Omental fat pad (tissue), 4 donors: ENCODE results near the gene TP63. TPM values are rescaled to one million over a fixed set of nuclear protein-coding genes. Genes with fewer than 3 reads are reported as not detected.

Source experiments
- ATAC-seq: fragments of 150-250 bp; one replicate; pipeline ENCODE4 v1.9.1; 2016; ENCODE audit warnings: mild to moderate bottlenecking, moderate library complexity; ENCODE audit not compliant: low FRiP score
- DNase-seq: peaks from one replicate; pipeline ENCODE4 v3.0.0-alpha.2; 2019; ENCODE audit warnings: low spot score
- total RNA-seq, 4 donors: library from RNA; depleted of rRNA; stranded (reverse); fragments of >200 nt; gene quantifications; one replicate each; pipeline ENCODE4 v1.1.0, GENCODE V29; 2016
- TF ChIP-seq, protein P1 (sequence below), 3 donors: fragments of 450-650 bp; IDR thresholded peaks; one replicate each; pipeline ENCODE4 v1.5.1; 2016 to 2017; ENCODE audit warnings: antibody characterized with exemption in 3 of 3, mild to moderate bottlenecking in 3 of 3, moderate library complexity in 2 of 3

Gene TP63
- total RNA-seq, 4 donors from 2014 or later, result 0.19 to 0.24 TPM; not detected in 2

DNA sequence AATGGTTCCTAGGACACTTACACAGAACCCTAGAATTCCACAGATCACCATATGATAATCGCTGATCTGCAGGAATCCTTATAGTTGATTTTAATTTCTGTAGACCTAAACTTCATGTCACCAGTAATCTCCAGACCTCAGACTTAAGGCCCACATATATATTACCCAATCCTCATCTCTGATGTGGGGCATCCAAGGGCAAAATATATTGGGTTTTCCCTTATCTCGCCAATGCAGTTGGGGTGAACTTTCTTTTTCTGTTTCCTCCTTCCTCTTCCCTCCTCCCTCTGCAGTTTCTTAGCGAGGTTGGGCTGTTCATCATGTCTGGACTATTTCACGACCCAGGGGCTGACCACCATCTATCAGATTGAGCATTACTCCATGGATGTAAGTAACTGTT is 259.3 kb downstream of the TP63 start:
- DNase-seq (no peak), ATAC-seq (no peak)

GRCh38 chr3:189896533-189896932 is 265.3 kb downstream of the TP63 start:
- DNase-seq, result no peak
- TF ChIP-seq, protein P1, sequence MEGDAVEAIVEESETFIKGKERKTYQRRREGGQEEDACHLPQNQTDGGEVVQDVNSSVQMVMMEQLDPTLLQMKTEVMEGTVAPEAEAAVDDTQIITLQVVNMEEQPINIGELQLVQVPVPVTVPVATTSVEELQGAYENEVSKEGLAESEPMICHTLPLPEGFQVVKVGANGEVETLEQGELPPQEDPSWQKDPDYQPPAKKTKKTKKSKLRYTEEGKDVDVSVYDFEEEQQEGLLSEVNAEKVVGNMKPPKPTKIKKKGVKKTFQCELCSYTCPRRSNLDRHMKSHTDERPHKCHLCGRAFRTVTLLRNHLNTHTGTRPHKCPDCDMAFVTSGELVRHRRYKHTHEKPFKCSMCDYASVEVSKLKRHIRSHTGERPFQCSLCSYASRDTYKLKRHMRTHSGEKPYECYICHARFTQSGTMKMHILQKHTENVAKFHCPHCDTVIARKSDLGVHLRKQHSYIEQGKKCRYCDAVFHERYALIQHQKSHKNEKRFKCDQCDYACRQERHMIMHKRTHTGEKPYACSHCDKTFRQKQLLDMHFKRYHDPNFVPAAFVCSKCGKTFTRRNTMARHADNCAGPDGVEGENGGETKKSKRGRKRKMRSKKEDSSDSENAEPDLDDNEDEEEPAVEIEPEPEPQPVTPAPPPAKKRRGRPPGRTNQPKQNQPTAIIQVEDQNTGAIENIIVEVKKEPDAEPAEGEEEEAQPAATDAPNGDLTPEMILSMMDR (IDR thresholded peaks at IDR 0.05), result no peak
- no peak for ATAC-seq

More for the DNA sequence above, 259.3 kb downstream of the TP63 start:
- TF ChIP-seq, protein P1 (IDR thresholded peaks at IDR 0.05), result no peak

DNA sequence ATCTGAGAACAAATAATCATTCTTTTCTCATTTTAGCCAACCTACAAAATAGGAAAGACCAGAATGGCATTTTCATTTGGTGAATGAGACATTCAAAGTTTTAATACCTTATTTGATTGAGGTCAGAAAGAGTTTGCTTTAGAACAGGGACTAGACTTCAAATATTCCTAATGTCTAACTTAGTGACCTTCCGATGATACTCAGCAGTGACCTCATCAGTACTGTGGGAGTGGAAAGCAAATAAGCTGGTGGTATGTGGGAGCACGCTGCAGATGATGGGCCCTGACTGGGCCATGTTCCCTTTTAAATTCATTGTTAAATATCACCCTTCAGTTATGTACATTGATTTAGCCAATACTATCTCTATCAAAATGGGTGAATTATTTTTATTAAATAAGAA is 266.2 kb downstream of the TP63 start:
- ATAC-seq (no peak), DNase-seq (no peak)
- TF ChIP-seq, protein P1 (IDR thresholded peaks at IDR 0.05), result no peak

DNA sequence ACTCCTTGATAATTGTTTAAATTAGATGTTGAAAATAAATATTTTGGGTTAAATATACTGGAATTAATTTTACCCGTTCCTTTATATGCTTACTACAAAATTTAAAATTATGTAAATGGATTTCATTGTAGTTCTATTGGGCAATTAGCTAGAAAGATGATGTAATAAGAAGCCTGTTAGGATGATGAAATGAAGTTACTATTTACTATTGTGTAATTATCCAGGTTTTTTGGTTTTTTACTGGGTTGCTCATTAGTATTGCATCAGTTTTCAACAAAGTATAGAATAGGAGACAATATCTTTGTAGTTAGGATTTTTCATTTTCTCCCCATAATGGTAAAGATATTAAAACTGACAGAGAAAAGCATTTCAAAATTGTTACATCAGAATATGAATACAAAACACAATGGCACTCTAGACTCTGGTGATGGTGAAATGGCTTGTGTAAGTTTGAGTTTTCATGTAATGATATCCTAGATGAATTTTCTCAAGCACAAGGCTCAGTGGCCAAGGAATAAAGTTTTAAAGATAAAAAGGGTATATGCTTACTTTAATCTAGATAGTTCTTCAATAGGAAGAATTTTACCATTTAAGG is 267.5 kb downstream of the TP63 start:
- no peak for ATAC-seq
- no peak for DNase-seq
- TF ChIP-seq, protein P1 (IDR thresholded peaks at IDR 0.05), result no peak

GRCh38 chr3:189899186-189899585 is 268.0 kb downstream of the TP63 start:
- DNase-seq (no peak), ATAC-seq (no peak)
- TF ChIP-seq, protein P1 (IDR thresholded peaks at IDR 0.05), result no peak

- DNase-seq (no peak), ATAC-seq (no peak)
- TF ChIP-seq, protein P1 (IDR thresholded peaks at IDR 0.05), result no peak
These were observed 269.4 kb downstream of the TP63 start for GRCh38 chr3:189900578-189900977.

GRCh38 chr3:189901481-189901880 is 270.3 kb downstream of the TP63 start:
- TF ChIP-seq, protein P1 (IDR thresholded peaks at IDR 0.05), result no peak
- DNase-seq (no peak), ATAC-seq (no peak)
